ENCODE data around the gene TBCA. TPM values are rescaled to one million over a fixed set of nuclear protein-coding genes. Genes with fewer than 3 reads are reported as not detected.

The TBCA gene
- total RNA-seq, 2 donors from 2014 or later = 113 to 114 TPM

DNA sequence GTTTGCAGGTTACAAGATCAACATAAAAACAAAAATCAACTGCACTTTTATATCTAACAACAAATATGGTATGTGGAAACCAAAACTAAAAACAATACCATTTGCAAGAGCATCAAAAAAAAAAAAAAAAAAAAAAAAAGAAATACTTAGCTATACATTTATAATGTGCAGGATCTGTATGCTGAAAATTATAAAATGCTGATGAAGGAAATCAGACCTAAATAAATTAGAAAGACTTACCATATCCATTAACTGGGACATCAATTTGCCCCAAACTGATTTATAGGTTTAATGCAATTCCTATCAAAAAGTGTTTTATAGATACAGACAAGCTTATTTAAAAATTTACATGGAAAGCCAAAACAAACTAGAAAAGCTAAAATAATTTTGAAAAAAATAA, 77.2 kb downstream of the TBCA start:
- peaks cover 10% of the 10 kb centered on the region for H3K36me3 ChIP-seq
- DNase-seq (ENCODE audit: low spot score) = no peak
- H3K4me3 ChIP-seq = no peak overlapping the region
- H3K27ac ChIP-seq = no peak overlapping the region
- H3K27me3 ChIP-seq = no peaks in the 10 kb centered on the region
- H3K4me1 ChIP-seq = no peaks in the 10 kb centered on the region
- no peaks in the 10 kb centered on the region for H3K9me3 ChIP-seq
- TF ChIP-seq, protein P1, sequence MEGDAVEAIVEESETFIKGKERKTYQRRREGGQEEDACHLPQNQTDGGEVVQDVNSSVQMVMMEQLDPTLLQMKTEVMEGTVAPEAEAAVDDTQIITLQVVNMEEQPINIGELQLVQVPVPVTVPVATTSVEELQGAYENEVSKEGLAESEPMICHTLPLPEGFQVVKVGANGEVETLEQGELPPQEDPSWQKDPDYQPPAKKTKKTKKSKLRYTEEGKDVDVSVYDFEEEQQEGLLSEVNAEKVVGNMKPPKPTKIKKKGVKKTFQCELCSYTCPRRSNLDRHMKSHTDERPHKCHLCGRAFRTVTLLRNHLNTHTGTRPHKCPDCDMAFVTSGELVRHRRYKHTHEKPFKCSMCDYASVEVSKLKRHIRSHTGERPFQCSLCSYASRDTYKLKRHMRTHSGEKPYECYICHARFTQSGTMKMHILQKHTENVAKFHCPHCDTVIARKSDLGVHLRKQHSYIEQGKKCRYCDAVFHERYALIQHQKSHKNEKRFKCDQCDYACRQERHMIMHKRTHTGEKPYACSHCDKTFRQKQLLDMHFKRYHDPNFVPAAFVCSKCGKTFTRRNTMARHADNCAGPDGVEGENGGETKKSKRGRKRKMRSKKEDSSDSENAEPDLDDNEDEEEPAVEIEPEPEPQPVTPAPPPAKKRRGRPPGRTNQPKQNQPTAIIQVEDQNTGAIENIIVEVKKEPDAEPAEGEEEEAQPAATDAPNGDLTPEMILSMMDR (IDR thresholded peaks at IDR 0.05) = no peak

DNA sequence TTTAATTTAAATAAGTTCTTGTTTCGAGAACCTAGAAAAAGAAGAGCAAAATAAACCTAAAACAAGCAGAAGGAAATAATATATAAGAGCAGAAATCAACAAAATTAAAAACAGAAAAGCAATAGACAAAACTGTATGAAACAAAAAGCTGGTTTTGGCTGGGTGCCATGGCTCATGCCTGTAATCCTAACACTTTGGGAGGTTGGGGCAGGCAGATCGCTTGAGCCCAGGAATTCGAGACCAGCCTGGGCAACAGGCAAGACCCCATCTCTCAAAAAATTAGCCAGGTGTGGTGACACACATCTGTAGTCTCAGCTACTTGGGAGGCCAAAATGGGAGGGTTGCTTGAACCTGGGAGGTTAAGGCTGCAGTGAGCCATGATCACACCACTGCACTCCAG, 78.4 kb downstream of the TBCA start:
- H3K9me3 ChIP-seq = no peaks in the 10 kb centered on the region
- H3K36me3 ChIP-seq = peaks cover 8% of the 10 kb centered on the region
- H3K4me3 ChIP-seq = no peak overlapping the region
- TF ChIP-seq, protein P1 (IDR thresholded peaks at IDR 0.05) = no peak
- no peaks in the 10 kb centered on the region for H3K4me1 ChIP-seq
- H3K27ac ChIP-seq = no peak overlapping the region
- no peaks in the 10 kb centered on the region for H3K27me3 ChIP-seq
- DNase-seq (ENCODE audit: low spot score) = no peak

DNA sequence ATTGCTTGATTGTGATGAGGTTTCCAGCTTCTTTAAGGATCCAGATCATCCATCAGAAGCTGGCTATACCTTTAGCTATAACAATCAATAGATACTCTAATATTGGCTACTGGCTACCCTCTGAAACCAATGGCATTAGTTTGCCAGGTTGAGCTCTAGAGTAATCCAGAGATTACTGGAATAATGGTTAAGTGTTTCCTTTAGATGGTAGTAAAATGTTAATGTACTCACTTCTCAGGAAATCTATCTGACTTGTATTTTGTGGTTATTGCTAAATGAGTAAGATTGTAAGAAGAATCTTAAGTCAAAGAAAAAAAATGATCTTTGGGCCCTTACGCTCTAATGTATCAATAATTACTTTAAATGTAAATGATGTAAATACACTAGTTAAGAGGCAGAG, 80.0 kb downstream of the TBCA start:
- H3K9me3 ChIP-seq = no peaks in the 10 kb centered on the region
- H3K27me3 ChIP-seq = no peaks in the 10 kb centered on the region
- TF ChIP-seq, protein P1 (IDR thresholded peaks at IDR 0.05) = no peak
- DNase-seq (ENCODE audit: low spot score) = no peak
- H3K4me1 ChIP-seq = no peaks in the 10 kb centered on the region
- peaks cover 8% of the 10 kb centered on the region for H3K36me3 ChIP-seq
- no peak overlapping the region for H3K27ac ChIP-seq
- no peak overlapping the region for H3K4me3 ChIP-seq

DNA sequence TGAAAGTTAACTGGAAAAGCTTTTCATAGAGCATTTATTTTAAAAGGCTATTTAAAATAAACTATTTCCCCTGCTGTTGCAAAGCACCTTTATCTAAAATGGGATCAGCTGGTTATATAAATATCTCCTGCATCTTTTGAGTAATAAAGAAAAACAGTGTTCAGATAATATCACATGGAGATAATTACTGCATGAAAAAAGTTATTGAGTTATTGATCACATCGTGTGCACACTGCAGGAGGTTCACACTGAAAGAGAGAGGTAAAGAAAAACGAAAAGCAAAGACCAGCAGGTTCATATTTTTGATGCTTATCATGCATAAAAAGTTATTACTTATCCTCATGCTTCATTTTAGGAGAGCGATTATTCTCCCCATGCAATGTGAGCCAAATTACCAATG, 82.2 kb downstream of the TBCA start:
- peaks cover 18% of the 10 kb centered on the region for H3K36me3 ChIP-seq
- no peaks in the 10 kb centered on the region for H3K9me3 ChIP-seq
- DNase-seq (ENCODE audit: low spot score) = no peak
- TF ChIP-seq, protein P1 (IDR thresholded peaks at IDR 0.05) = no peak
- no peak overlapping the region for H3K4me3 ChIP-seq
- no peak overlapping the region for H3K27ac ChIP-seq
- H3K4me1 ChIP-seq = no peaks in the 10 kb centered on the region
- no peaks in the 10 kb centered on the region for H3K27me3 ChIP-seq

DNA sequence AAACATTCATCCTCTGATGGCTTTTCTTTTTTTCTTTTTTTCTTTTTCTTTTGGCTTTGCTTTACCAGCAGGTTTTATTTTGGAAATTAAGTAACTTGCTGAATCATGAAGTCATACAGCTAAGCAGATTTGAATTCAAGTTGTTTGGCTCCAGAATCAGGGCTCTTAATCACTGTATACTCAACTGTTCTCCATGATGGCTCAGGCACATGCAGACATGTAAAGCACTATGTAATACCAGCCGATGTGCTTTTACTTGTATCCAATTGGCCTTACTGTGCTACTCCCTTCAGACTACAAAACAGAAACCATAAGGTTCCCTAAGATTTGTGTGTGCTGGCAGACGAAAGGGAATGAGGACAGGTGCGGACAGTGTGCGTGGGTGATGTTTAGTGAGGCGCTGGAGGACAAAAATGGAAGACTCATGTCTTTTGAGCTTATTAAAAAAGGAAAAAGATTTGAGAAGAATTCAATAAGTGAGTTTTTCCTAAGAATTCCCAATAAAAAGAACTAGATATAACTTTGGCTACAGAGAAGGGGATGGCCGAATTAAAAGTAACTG, 92.9 kb downstream of the TBCA start:
- Histone ChIP-seq H3K9me3 (no peaks in the 10 kb centered on the region), H3K27ac (no peak overlapping the region), H3K36me3 (peaks cover 5% of the 10 kb centered on the region), H3K27me3 (no peaks in the 10 kb centered on the region), H3K4me3 (no peak overlapping the region), H3K4me1 (no peaks in the 10 kb centered on the region)
- TF ChIP-seq, protein P1 (IDR thresholded peaks at IDR 0.05) = no peak
- DNase-seq (ENCODE audit: low spot score) = no peak

DNA sequence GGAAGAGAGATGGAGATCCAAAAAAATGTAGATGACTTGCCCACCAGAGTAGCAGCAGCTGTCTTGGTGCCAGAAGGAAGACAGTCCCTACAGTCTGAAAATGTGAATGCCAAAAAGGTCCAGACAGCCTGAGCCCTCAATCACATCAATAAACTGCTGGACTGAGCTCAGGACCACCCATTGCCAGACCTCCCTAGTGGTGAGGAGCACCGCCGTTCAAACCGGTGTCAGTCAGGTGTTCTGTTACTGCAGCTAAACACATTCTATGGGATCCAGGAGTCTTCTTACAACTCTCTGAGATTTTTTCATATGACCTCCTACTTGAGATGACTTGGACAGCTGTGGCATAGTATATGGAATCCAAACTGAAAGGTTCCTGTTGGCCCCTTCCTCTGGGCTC, 105.6 kb downstream of the TBCA start:
- H3K27ac ChIP-seq = no peak overlapping the region
- H3K27me3 ChIP-seq = no peaks in the 10 kb centered on the region
- peaks cover 0 to 3% of the 10 kb centered on the region in 2 donors for H3K9me3 ChIP-seq
- TF ChIP-seq, protein P1 (IDR thresholded peaks at IDR 0.05) = no peak
- no peaks in the 10 kb centered on the region for H3K36me3 ChIP-seq
- DNase-seq (ENCODE audit: low spot score) = no peak
- H3K4me3 ChIP-seq = no peak overlapping the region
- no peaks in the 10 kb centered on the region for H3K4me1 ChIP-seq
